K562 (cell line): ENCODE data around the gene CTNNBL1. TPM values are rescaled to one million over a fixed set of nuclear protein-coding genes. Genes with fewer than 3 reads are reported as not detected.

Experiments used
- CBX3 ChIP-seq, 2 experiments: IDR thresholded peaks; 1 replicate in 1 of 2; 2 replicates in 1 of 2; pipeline ENCODE4 v1.6.1; 2012; ENCODE audit warnings: inconsistent platforms in 2 of 2, low read length in 2 of 2, borderline replicate concordance in 1 of 2, control low read depth in 1 of 2
- FOSL1 ChIP-seq: fragments of 200-800 bp; sonication (Bioruptor generic); conservative IDR thresholded peaks from 2 replicates; pipeline ENCODE4 v1.6.1; 2016; ENCODE audit warnings: missing genetic modification characterization, missing compliant biosample characterization
- FOXK2 ChIP-seq, 2 experiments: fragments of 450-650 bp; IDR thresholded peaks in 1 of 2; conservative IDR thresholded peaks in 1 of 2; 2 replicates each; pipeline ENCODE4 v1.6.1; 2016; ENCODE audit warnings: low read depth in 2 of 2, mild to moderate bottlenecking in 1 of 2
- FOXO4 ChIP-seq: fragments of 450-650 bp; formaldehyde crosslinking; IDR thresholded peaks from 2 replicates; pipeline ENCODE4 v1.4.0; 2020; ENCODE audit warnings: mild to moderate bottlenecking, moderate library complexity
- KDM1A ChIP-seq, 2 experiments: fragments of 450-650 bp; IDR thresholded peaks; 2 replicates each; pipeline ENCODE4 v1.6.1; 2016; ENCODE audit warnings: mild to moderate bottlenecking in 2 of 2
- KDM4B ChIP-seq, 2 experiments: fragments of 450-650 bp in 1 of 2; sonication (generic) in 1 of 2; IDR thresholded peaks; 2 replicates each; pipeline ENCODE4 v1.6.1; 2016 to 2017; ENCODE audit warnings: borderline replicate concordance in 2 of 2, antibody characterized with exemption in 1 of 2, low read depth in 1 of 2, mild to moderate bottlenecking in 1 of 2
- MLX ChIP-seq, 2 experiments: fragments of 450-650 bp in 1 of 2; sonication (generic) in 1 of 2; formaldehyde crosslinking; conservative IDR thresholded peaks; 2 replicates each; pipeline versions ENCODE4 v1.4.0 to v1.8.1; 2020 to 2022; ENCODE audit warnings: mild to moderate bottlenecking in 1 of 2, missing genetic modification reagents in 1 of 2
- NFIX ChIP-seq: fragments of 250-450 bp; sonication (Bioruptor Pico); IDR thresholded peaks from 2 replicates; pipeline ENCODE4 v1.4.0; 2020; ENCODE audit warnings: low read depth, mild to moderate bottlenecking, moderate library complexity
- NR4A1 ChIP-seq, 2 experiments: fragments of 250-450 bp in 1 of 2; fragments of 450-650 bp in 1 of 2; sonication (Bioruptor Pico) in 1 of 2; IDR thresholded peaks; 2 replicates each; pipeline versions ENCODE4 v1.4.0 to v1.6.1; 2016 to 2020; ENCODE audit warnings: mild to moderate bottlenecking in 2 of 2, missing compliant biosample characterization in 1 of 2, missing genetic modification characterization in 1 of 2, moderate library complexity in 1 of 2
- RBM17 ChIP-seq: fragments of 200-400 bp; formaldehyde crosslinking; IDR thresholded peaks from 2 replicates; pipeline ENCODE4 v1.6.1; 2017; ENCODE audit warnings: low read depth, mild to moderate bottlenecking, low read length, borderline replicate concordance
- RBM39 ChIP-seq: fragments of 200-400 bp; formaldehyde crosslinking; optimal IDR thresholded peaks from 2 replicates; pipeline ENCODE3; 2018; ENCODE audit warnings: low read depth, low read length
- SMARCA5 ChIP-seq: fragments of 450-650 bp; IDR thresholded peaks from 2 replicates; pipeline ENCODE4 v1.6.1; 2016
- STAT6 ChIP-seq: sonication (generic); formaldehyde crosslinking; IDR thresholded peaks from 2 replicates; pipeline ENCODE4 v1.8.1; 2023; ENCODE audit warnings: mild to moderate bottlenecking, missing genetic modification reagents
- SUPT5H ChIP-seq: fragments of 450-650 bp; IDR thresholded peaks from 2 replicates; pipeline ENCODE4 v1.6.1; 2016
- ZBTB33 ChIP-seq: sonication (generic); formaldehyde crosslinking; IDR thresholded peaks from 2 replicates; pipeline ENCODE4 v1.8.1; 2023; ENCODE audit warnings: mild to moderate bottlenecking, missing genetic modification reagents
- ZFP30 ChIP-seq: fragments of 250-450 bp; sonication (Bioruptor Pico); IDR thresholded peaks from 2 replicates; pipeline ENCODE4 v1.8.0; 2022; ENCODE audit warnings: moderate library complexity, mild to moderate bottlenecking, inconsistent platforms, borderline replicate concordance
- ZFPM2 ChIP-seq: fragments of 250-450 bp; sonication (Bioruptor Pico); IDR thresholded peaks from 2 replicates; pipeline ENCODE4 v1.5.1; 2022; ENCODE audit warnings: mild to moderate bottlenecking
- polyA plus RNA-seq, 8 experiments: library from polyadenylated mRNA; depleted of rRNA in 4 of 8; stranded (reverse) in 5 of 8; unstranded in 3 of 8; fragments of >200 nt; fragmentation: Nextera tagmentation in 2 of 8; fragmentation: Illumina TruSeq in 1 of 8; extraction: Ambion mirVana in 2 of 8; extraction: Trizol in 1 of 8; gene quantifications; 2 replicates each; pipeline versions ENCODE4 v1.2.1 to v1.2.3, GENCODE V29; 2011 to 2014; ENCODE audit warnings: inconsistent platforms in 1 of 8, missing spikeins in 1 of 8
- total RNA-seq, 7 experiments: library from RNA; depleted of rRNA in 6 of 7; stranded (reverse); fragments of >200 nt in 6 of 7; fragmentation: Illumina TruSeq in 2 of 7; extraction: Trizol in 2 of 7; gene quantifications; 2 replicates each; pipeline versions ENCODE4 v1.2.1 to v1.2.3, GENCODE V29; 2011 to 2021; ENCODE audit warnings: low replicate concordance in 1 of 7

The CTNNBL1 gene
- total and polyA plus RNA-seq, 9 of the 15 experiments (the other 6 are each of a cell fraction or from before 2014, with no cell fraction given), result 32.4 to 85.6 (median 43.6) TPM

GRCh38 chr20:37850724-37851355 lies 157.0 kb downstream of the CTNNBL1 start (continued):
- no peak for TF ChIP-seq ZBTB33
- TF ChIP-seq FOXO4 (CRISPR knock-in tag), result no peak
- no peak for TF ChIP-seq ZFP30 (CRISPR knock-in tag)
- TF ChIP-seq FOXK2 (conservative IDR thresholded peaks at IDR 0.05 in 1 of 2, IDR thresholded peaks at IDR 0.05 in 1 of 2; ENCODE audit: low read depth in 2 of 2), result peak; percentile 58 to 75; a peak in 3 of 4 replicates
- TF ChIP-seq KDM4B (IDR thresholded peaks at IDR 0.05; ENCODE audit: borderline replicate concordance in 2 of 2, low read depth in 1 of 2), result no peak
- TF ChIP-seq NFIX (CRISPR knock-in tag), result no peak
- TF ChIP-seq SUPT5H, result no peak
- TF ChIP-seq KDM1A (IDR thresholded peaks at IDR 0.05), result peak; percentile 94 to 95
- TF ChIP-seq SMARCA5, result no peak
- no peak for TF ChIP-seq MLX (CRISPR knock-in tag; conservative IDR thresholded peaks at IDR 0.05)
- TF ChIP-seq CBX3 (IDR thresholded peaks at IDR 0.05; ENCODE audit: borderline replicate concordance in 1 of 2, low read length in 2 of 2), result peak in 1 of 2 experiments; percentile 86; a peak in 2 of 3 replicates
- TF ChIP-seq FOSL1 (tag), result peak; percentile 96
- no peak for TF ChIP-seq RBM17
- TF ChIP-seq NR4A1 (CRISPR knock-in tag; IDR thresholded peaks at IDR 0.05), result no peak
- TF ChIP-seq NR4A1 (tag; IDR thresholded peaks at IDR 0.05), result 0 out of 2 replicates have a peak, but pooled peaks have one; percentile 60
- no peak for TF ChIP-seq RBM39
- no peak for TF ChIP-seq STAT6 (CRISPR knock-in tag)
- TF ChIP-seq ZFPM2 (CRISPR knock-in tag), result no peak
